Heart left ventricle (tissue), 16 donors: ENCODE data around the gene SLC7A5. TPM values are rescaled to one million over a fixed set of nuclear protein-coding genes. Genes with fewer than 3 reads are reported as not detected.

Source experiments
- ATAC-seq, 4 donors: fragments of 200-7000 bp; cut with Tn5 transposase; one replicate each; pipeline ENCODE4 v1.9.1; 2020 to 2022; ENCODE audit warnings: moderate library complexity in 4 of 4, mild to moderate bottlenecking in 3 of 4, moderate number of reproducible peaks in 1 of 4
- DNase-seq, 5 donors: peaks; one replicate each; pipeline ENCODE4 v3.0.0-alpha.2; 2020
- H3K27ac ChIP-seq, 12 donors: fragments of 200-600 bp; sonication (generic) in 4 of 12; one replicate each; pipeline versions ENCODE4 v1.5.0 to v1.8.0; 2016 to 2022; ENCODE audit warnings: mild to moderate bottlenecking in 2 of 12
- H3K27me3 ChIP-seq, 9 donors: fragments of 200-600 bp; sonication (generic) in 2 of 9; one replicate each; pipeline versions ENCODE4 v1.5.1 to v1.8.0; 2016 to 2022; ENCODE audit warnings: mild to moderate bottlenecking in 3 of 9
- H3K36me3 ChIP-seq, 9 donors: fragments of 200-600 bp; sonication (generic) in 2 of 9; one replicate each; pipeline versions ENCODE4 v1.5.0 to v1.8.0; 2018 to 2022; ENCODE audit warnings: mild to moderate bottlenecking in 2 of 9
- H3K4me1 ChIP-seq, 12 donors: fragments of 200-600 bp; sonication (generic) in 4 of 12; one replicate each; pipeline versions ENCODE4 v1.5.0 to v1.8.0; 2016 to 2022; ENCODE audit warnings: mild to moderate bottlenecking in 3 of 12
- H3K4me3 ChIP-seq, 12 donors: fragments of 200-600 bp; sonication (generic) in 4 of 12; one replicate each; pipeline versions ENCODE4 v1.5.0 to v1.8.0; 2017 to 2022; ENCODE audit warnings: mild to moderate bottlenecking in 9 of 12, moderate library complexity in 4 of 12
- H3K9me3 ChIP-seq, 12 donors: fragments of 200-600 bp; sonication (generic) in 4 of 12; one replicate each; pipeline versions ENCODE4 v1.5.0 to v1.8.0; 2016 to 2022; ENCODE audit warnings: mild to moderate bottlenecking in 1 of 12
- POLR2A ChIP-seq, 2 donors: fragments of 450-650 bp; IDR thresholded peaks; one replicate each; pipeline ENCODE4 v1.6.1; 2017; ENCODE audit warnings: antibody characterized with exemption in 2 of 2, mild to moderate bottlenecking in 2 of 2, moderate library complexity in 2 of 2
- WGBS, 4 donors: extraction: QIAGEN DNeasy Blood & Tissue Kit in 2 of 4; methylation state at CpG; one replicate each; pipeline versions ENCODE4 v1.1.5 to v1.1.7; 2013 to 2018; 5-methylcytosine and 5-hydroxymethylcytosine counted together
- intact Hi-C, 10 donors: fragments of 100-400 bp; cut with DNase I; formaldehyde crosslinking; loops; one replicate each; pipeline versions ENCODE4 v1.11.1 to v1.14.2; 2022
- polyA plus RNA-seq, 2 donors: library from polyadenylated mRNA; stranded (reverse); fragments of 200-250 nt; gene quantifications; one replicate each; pipeline ENCODE4 v1.2.3, GENCODE V29; 2013
- total RNA-seq, 9 donors: library from RNA; depleted of rRNA in 2 of 9; stranded (reverse); fragments of >200 nt in 2 of 9; fragmentation: NEBNext Ultra II Directional in 3 of 9; extraction: Animal tissue kit (Norgen Biotek cat#: 25700) in 3 of 9; gene quantifications; one replicate each; pipeline versions ENCODE4 v1.1.0 to v1.2.4, GENCODE V29; 2016 to 2023
- TF ChIP-seq, protein P1 (sequence below), 12 donors: fragments of 200-600 bp; sonication (generic) in 4 of 12; IDR thresholded peaks; one replicate each; pipeline versions ENCODE4 v1.5.0 to v1.8.0; 2018 to 2022; ENCODE audit warnings: antibody characterized with exemption in 12 of 12, mild to moderate bottlenecking in 5 of 12
- donor health status: ischemic (EF 13 %, LVEDD 7.1; RV severe dilation, severe dysfunction).
- donor health status: healthy with polysubstance abuse.
- donor health status: DM: no; HTN: yes; CAD: no.
- donor health status: DM: no; HTN: no; CAD: no.
- donor health status: ischemic (EF 25% LVEDD 6.9; RV normal size, moderate dysfunction).
- donor health status: ischemic (EF 25% LVEDD 5.7; RV mildly dilated, moderate dysfunction).
- donor health status: healthy.
- donor health status: DM: yes; HTN: yes; CAD: no.
- donor health status: ischemic (EF 35%, LVEDD 5.7; RV mildly dilated, moderate dysfunction).
- donor health status: nonischemic (EF 11% LVEDD 7.7; RV severe dilation, severe dysfunction).
- donor health status: DM: yes; HTN: yes; CAD: no.
- donor health status: PGD.
- donor health status: ischemic (EF 29% LVEDD 5.4; RV normal size, mild dysfunction).
- donor health status: nonischemic (EF 23%, LVEDD 6.1; RV moderate dilation, normal function).

SLC7A5 gene
- total and polyA plus RNA-seq, 11 donors, result 1.7 to 12.2 (median 3.2) TPM

DNA sequence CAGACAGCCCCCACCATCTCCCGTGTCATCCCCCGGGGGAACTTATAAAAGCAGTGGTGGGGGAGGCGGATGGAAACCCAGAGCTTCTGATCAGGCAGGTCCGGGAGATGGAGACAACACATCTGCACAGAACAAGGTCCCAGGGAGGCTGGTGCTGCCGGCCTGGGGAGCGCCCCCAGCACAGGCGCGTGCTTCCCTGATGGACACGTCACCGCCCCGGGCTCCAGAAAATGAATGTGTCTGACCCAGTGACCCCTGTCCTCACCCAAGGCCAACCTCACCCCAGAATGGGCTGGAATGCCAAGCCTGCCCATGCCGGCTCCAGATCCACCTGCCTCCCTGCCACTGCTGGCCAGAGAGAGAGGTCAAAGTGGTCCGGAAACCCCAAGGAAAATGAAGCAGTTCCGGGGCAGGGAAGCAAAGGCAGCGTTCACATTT, 12.5 kb downstream of the SLC7A5 start:
- intact Hi-C loops, result loop anchor here in 1 of 10 donors (10.0 kb wide), 1 partner anchor 48 kb away; no protein-coding TSS in a partner anchor
- TF ChIP-seq, protein P1, sequence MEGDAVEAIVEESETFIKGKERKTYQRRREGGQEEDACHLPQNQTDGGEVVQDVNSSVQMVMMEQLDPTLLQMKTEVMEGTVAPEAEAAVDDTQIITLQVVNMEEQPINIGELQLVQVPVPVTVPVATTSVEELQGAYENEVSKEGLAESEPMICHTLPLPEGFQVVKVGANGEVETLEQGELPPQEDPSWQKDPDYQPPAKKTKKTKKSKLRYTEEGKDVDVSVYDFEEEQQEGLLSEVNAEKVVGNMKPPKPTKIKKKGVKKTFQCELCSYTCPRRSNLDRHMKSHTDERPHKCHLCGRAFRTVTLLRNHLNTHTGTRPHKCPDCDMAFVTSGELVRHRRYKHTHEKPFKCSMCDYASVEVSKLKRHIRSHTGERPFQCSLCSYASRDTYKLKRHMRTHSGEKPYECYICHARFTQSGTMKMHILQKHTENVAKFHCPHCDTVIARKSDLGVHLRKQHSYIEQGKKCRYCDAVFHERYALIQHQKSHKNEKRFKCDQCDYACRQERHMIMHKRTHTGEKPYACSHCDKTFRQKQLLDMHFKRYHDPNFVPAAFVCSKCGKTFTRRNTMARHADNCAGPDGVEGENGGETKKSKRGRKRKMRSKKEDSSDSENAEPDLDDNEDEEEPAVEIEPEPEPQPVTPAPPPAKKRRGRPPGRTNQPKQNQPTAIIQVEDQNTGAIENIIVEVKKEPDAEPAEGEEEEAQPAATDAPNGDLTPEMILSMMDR (IDR thresholded peaks at IDR 0.05), result no peak
- no peak for TF ChIP-seq POLR2A (IDR thresholded peaks at IDR 0.05)
- ATAC-seq (no peak), DNase-seq (peak in 1 of 5 donors; percentile 5)
- peak overlapping the region in 3 of 12 donors; percentile 38 to 91 (median 89) for H3K27ac ChIP-seq
- no peaks in the 10 kb centered on the region for H3K27me3 ChIP-seq
- H3K9me3 ChIP-seq, result no peaks in the 10 kb centered on the region
- peaks cover 0 to 64% (median 13%) of the 10 kb centered on the region in 12 donors for H3K4me1 ChIP-seq
- H3K36me3 ChIP-seq, result no peaks in the 10 kb centered on the region
- WGBS, 4 donors, result 78 to 91% (median 85%) methylated on average over 9 to 15 of the region's 15 CpGs
- peak overlapping the region in 1 of 12 donors; percentile 45 for H3K4me3 ChIP-seq

DNA sequence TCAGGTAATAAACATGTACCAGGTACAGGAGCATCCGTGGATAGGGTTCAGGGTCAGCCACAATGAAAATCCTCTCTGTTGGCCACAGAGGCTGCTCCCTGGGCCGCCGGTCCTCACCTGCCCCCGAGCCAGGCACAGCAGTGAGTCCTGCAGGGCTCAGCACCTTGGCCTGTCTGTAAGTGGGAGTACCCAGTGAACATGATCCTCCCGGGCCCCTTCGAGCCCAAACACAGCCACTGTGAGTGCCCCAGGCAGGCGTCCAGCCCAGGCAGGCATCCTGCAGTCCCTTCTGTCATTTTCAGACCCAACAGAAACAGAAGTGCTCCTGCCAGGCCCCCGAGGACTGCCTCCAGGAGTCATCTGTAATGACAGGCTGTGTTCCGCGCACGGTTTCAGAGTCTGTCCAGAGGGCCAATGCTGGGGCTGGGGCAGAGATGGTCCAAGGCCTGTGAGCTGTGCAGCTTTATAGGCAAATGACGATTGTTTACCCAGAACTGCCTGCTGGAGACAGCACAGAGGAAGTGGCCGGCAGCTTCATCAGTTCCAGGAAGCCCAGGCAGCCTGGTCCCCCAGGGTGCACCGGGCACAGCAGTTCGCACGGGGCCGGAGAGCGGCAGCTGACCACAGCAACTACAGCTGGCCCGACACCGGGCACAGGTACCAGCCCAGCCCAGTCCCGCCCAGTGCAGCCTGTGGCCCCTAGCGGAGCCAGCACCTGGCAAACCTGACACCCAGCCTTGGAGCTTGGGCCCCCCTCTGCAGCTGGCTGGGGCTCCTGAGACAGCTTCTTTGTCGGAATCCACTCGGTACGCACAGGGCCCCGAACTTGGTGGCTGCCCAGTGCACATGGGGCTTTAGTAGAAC, 13.2 kb downstream of the SLC7A5 start:
- intact Hi-C loops, result loop anchor here in 1 of 10 donors (10.0 kb wide), 1 partner anchor 49 kb away; no protein-coding TSS in a partner anchor
- WGBS, 4 donors, result 61 to 78% (median 70%) methylated on average over 19 to 26 of the region's 26 CpGs
- Histone ChIP-seq H3K4me1 (peaks cover 0 to 64% (median 13%) of the 10 kb centered on the region in 12 donors), H3K27ac (peak overlapping the region in 5 of 12 donors; percentile 14 to 91 (median 50)), H3K4me3 (peak overlapping the region in 1 of 12 donors; percentile 45), H3K9me3 (no peaks in the 10 kb centered on the region), H3K36me3 (peaks cover 0 to 4% (median 0%) of the 10 kb centered on the region in 9 donors), H3K27me3 (no peaks in the 10 kb centered on the region)
- DNase-seq, result peak; percentile 48 to 86 (median 65)
- ATAC-seq, result peak in 3 of 4 donors; percentile 7 to 36 (median 20)
- TF ChIP-seq POLR2A (IDR thresholded peaks at IDR 0.05), result no peak
- TF ChIP-seq, protein P1 (IDR thresholded peaks at IDR 0.05), result no peak

DNA sequence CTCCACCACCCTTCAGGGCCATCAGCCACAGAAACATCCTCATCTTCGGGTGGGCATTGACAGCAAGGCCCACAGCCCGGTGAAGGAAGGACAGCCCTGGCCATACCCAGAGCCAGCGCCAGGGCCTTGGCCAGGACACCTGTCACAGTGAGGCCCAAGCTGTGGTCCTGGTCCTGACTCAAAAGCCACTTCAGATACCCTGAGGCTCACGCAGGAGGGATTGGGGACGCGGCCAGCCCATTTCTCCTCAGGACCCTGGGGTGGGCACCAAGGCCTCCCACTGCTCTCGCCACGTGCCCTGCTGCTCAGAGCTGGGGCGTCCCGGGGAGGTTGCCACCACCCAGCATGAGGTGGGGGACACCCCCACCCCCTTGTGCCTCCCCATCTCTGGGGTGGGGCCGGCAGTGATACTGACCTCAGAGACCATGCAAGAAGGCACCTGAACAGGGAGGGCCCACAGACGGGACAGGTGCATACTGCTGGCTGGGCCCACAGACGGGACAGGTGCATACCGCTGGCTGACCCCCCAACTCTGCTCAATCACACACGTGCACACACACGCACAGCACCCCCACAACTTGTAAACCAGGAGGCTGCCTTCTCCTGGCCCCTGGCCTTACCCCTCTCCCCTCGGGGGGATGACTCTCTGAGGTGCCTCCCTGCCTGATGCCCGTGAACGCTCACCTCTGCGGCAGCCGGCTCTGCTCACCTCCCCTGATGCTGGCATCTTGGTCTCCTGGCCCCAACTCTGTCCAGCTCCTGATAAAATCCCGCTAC, 14.2 kb downstream of the SLC7A5 start:
- H3K9me3 ChIP-seq, result no peaks in the 10 kb centered on the region
- no peak for TF ChIP-seq POLR2A (IDR thresholded peaks at IDR 0.05)
- TF ChIP-seq, protein P1 (IDR thresholded peaks at IDR 0.05), result no peak
- no peak overlapping the region for H3K4me3 ChIP-seq
- H3K4me1 ChIP-seq, result peaks cover 0 to 66% (median 14%) of the 10 kb centered on the region in 12 donors
- H3K36me3 ChIP-seq, result peaks cover 0 to 9% (median 0%) of the 10 kb centered on the region in 9 donors
- intact Hi-C loops, result loop anchor here in 5 of 10 donors (5.0 to 10.0 kb wide), 3 partner anchors 50 to 78 kb away; no protein-coding TSS in a partner anchor
- WGBS, 4 donors, result 86 to 96% (median 92%) methylated on average over 16 to 22 of the region's 22 CpGs
- DNase-seq (no peak), ATAC-seq (no peak)
- peak overlapping the region in 5 of 12 donors; percentile 55 to 91 (median 61) for H3K27ac ChIP-seq
- no peaks in the 10 kb centered on the region for H3K27me3 ChIP-seq
